ENCODE data around the gene SPPL2C.

SPPL2C gene

GRCh38 chr17:45888392-45888791 lies 43.7 kb downstream of the SPPL2C start:
- no peak for DNase-seq

- DNase-seq, result no peak
Observed at GRCh38 chr17:45889579-45889978, 44.9 kb downstream of the SPPL2C start.

- peak; percentile 39 for DNase-seq
Observed at GRCh38 chr17:45893725-45894021, 49.0 kb downstream of the SPPL2C start.

GRCh38 chr17:45894022-45894784 lies 49.5 kb downstream of the SPPL2C start, which contains the start of gene MAPT:
Gene MAPT (plus strand): TSS chr17:45894554. CDS start chr17:45962338, 67,784 bp downstream.
- DNase-seq, result peak; percentile 83

DNA sequence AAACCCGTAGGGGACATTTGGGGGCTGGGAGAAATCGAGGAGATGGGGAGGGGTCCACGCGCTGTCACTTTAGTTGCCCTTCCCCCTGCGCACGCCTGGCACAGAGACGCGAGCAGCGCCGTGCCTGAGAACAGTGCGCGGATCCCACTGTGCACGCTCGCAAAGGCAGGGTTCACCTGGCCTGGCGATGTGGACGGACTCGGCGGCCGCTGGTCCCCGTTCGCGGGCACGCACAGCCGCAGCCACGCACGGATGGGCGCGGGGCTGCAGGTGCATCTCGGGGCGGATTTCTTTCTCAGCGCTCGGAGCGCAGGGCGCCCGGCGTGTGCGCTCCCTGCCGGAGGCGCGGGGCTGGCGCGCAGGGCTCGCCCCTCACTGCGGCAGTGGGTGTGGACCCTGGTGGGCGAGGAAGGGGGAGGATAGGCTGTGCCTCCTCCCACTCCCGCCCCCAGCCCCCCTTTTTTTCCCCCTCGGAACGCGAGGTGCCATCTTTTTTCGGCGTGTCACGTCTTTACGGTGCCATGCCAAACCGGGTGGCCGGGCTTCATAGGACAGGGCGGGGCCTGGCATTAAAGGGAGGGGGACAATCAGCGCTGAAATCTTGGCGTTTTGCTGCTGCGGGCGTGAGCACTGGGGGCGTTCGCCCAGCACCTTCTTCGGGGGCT lies 50.8 kb downstream of the SPPL2C start:
- no peak for DNase-seq

GRCh38 chr17:45895969-45896785 lies 51.5 kb downstream of the SPPL2C start:
- no peak for DNase-seq

Measured in DMS 273 treated with DMSO at 0.1 percent for 48 hours (cell line).